Right lobe of liver (tissue), 4 donors: ENCODE data around the gene ATP6V1F.

ENCODE experiments used
- CTCF ChIP-seq, 4 donors: fragments of 200-600 bp in 3 of 4; fragments of 450-650 bp in 1 of 4; IDR thresholded peaks; one replicate each; pipeline versions ENCODE4 v1.5.1 to v1.8.0; 2016 to 2022; ENCODE audit warnings: antibody characterized with exemption in 4 of 4, mild to moderate bottlenecking in 2 of 4
- POLR2A ChIP-seq: fragments of 450-650 bp; IDR thresholded peaks from one replicate; pipeline ENCODE4 v1.6.1; 2017; ENCODE audit warnings: antibody characterized with exemption, mild to moderate bottlenecking
- donor health status: DM: no; HTN: no; CAD: no.
- donor health status: DM: no; HTN: no; CAD: no.
- donor health status: DM: no; HTN: yes; CAD: no.

GRCh38 chr7:128867241-128867640, 4.6 kb downstream of the ATP6V1F start:
- TF ChIP-seq CTCF (IDR thresholded peaks at IDR 0.05) (no peak), POLR2A (no peak)
